Vagina (tissue), 2 donors: ENCODE measurements around the gene INPP4B.

Experiments
- CTCF ChIP-seq, 3 experiments: fragments of 450-650 bp in 2 of 3; fragments of 200-600 bp in 1 of 3; sonication (generic) in 1 of 3; IDR thresholded peaks; one replicate each; pipeline ENCODE4 v1.5.1; 2017 to 2019; ENCODE audit warnings: antibody characterized with exemption in 3 of 3, mild to moderate bottlenecking in 2 of 3, moderate library complexity in 2 of 3
- POLR2A ChIP-seq, 2 donors: fragments of 450-650 bp; IDR thresholded peaks; one replicate each; pipeline ENCODE4 v1.6.1; 2017; ENCODE audit warnings: antibody characterized with exemption in 2 of 2, mild to moderate bottlenecking in 2 of 2, moderate library complexity in 2 of 2
- POLR2AphosphoS5 ChIP-seq, 2 donors: sonication (generic); formaldehyde crosslinking; IDR thresholded peaks; one replicate each; pipeline ENCODE4 v1.9.0; 2017; ENCODE audit warnings: antibody characterized with exemption in 2 of 2, mild to moderate bottlenecking in 2 of 2, low read depth in 1 of 2; ENCODE audit not compliant: insufficient read depth in 1 of 2

DNA sequence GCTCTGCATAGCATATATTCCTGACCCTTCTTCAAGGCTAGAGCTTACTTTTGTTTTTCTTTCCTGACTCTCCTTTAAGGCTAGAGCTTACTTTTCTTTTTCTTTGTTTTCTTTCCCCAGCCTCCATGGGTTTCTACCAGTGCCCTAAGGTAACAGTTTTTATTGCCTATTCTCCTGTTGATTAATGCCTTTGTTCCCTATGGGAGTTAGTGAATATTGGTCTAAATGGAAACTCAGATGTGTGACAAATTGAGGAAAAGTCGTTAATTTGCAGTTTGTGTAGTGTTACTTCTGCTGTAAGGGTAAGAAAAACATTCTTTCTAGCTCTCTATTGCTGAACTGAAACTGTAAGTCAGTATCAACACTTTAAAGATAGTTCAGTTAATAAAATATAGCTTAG is 851.0 kb downstream of the INPP4B start:
- TF ChIP-seq CTCF (IDR thresholded peaks at IDR 0.05) (no peak), POLR2A (IDR thresholded peaks at IDR 0.05) (no peak), POLR2AphosphoS5 (IDR thresholded peaks at IDR 0.05; ENCODE audit: insufficient read depth in 1 of 2, low read depth in 1 of 2) (no peak)
